GM18511 (cell line): ENCODE measurements around the gene CNNM4.

Source experiments
- ATAC-seq: cut with Tn5 transposase; IDR thresholded peaks from one replicate; pipeline ENCODE4 v1.9.1; 2021; ENCODE audit warnings: mild to moderate bottlenecking, moderate library complexity; ENCODE audit not compliant: unreplicated experiment

The CNNM4 gene

DNA sequence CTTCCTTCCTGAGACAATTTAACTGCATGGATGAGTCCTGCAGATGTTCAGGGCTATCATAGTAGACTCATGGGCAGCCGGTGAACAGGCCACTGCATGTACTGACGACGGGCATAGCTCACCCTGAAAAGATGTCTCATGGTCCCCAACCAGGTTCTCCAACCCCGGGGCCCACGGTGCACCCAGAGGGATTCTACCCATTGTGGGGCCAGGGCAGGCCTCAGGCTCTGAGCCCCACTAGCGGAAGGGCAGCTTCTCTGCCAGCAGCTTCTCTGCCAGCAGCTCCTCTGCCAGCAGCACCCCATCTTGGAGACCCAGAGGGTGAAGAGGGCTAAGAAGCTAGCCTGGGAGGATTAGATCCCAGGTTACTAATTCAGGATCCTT is 3.2 kb upstream of the CNNM4 start:
- no peak for ATAC-seq

GRCh38 chr2:96758987-96759386 is 1.7 kb upstream of the CNNM4 start:
- no peak for ATAC-seq

- ATAC-seq = no peak
Observed at GRCh38 chr2:96759548-96759947, 1.2 kb upstream of the CNNM4 start.

DNA sequence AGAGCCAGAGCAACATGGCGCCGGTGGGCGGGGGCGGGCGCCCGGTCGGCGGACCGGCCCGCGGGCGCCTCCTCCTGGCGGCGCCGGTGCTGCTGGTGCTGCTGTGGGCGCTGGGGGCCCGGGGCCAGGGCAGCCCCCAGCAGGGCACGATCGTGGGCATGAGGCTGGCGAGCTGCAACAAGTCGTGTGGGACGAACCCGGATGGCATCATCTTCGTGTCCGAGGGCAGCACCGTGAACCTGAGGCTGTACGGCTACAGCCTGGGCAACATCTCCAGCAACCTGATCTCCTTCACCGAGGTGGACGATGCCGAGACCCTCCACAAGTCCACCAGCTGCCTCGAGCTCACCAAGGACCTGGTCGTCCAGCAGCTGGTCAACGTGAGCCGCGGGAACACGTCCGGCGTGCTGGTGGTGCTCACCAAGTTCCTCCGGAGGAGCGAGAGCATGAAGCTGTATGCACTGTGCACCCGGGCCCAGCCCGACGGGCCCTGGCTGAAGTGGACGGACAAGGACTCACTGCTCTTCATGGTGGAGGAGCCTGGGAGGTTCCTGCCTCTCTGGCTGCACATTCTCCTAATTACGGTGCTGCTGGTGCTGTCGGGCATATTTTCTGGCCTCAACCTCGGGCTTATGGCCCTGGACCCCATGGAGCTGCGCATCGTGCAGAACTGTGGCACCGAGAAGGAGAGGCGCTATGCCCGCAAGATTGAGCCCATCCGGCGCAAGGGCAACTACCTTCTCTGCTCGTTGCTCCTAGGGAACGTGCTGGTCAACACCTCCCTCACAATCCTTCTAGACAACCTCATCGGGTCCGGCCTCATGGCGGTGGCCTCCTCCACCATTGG is 507 bp downstream of the CNNM4 start:
- peak; percentile 17 for ATAC-seq

GRCh38 chr2:96762529-96763311 is 2.0 kb downstream of the CNNM4 start:
- no peak for ATAC-seq

- no peak for ATAC-seq
Observed at GRCh38 chr2:96763511-96764252, 3.0 kb downstream of the CNNM4 start.

- ATAC-seq = no peak
Observed at GRCh38 chr2:96764253-96764637, 3.5 kb downstream of the CNNM4 start.

DNA sequence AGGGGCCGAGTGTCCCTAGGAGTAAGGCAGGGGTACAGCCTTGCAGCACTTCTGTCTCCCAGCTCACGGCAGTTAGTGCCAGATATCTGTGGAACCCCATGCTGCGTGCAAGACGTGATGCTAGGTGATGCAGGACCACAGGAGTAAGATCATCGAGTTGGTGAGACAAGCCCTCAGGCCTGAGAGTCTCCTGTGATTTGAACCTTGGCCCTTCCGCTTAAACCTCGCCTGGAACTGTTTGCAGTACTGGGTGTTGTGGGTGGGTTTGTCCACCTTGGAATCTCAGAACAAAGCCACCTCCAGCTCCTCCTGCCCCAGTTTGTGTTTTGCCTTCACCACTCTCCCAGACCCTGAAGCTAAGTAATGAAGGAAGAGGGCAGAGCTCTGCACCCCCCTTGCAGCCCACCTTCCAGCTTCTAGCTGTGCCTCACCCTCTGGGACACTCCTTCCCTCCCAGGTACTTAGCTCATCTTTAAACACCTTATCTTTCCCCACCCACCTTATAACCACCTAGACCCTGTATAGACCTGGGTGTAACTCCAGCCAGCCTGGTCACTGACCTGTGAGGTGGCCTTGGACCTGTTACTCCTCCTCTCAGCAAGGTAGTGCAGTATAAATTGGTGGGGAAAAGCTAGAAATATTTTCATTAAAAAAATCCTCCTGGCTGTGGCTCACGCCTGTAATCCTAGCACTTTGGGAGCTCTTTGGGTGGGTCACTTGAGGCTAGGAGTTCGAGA is 6.6 kb downstream of the CNNM4 start:
- no peak for ATAC-seq

- ATAC-seq = peak; percentile 58
Observed at GRCh38 chr2:96768083-96768561, 7.4 kb downstream of the CNNM4 start.

DNA sequence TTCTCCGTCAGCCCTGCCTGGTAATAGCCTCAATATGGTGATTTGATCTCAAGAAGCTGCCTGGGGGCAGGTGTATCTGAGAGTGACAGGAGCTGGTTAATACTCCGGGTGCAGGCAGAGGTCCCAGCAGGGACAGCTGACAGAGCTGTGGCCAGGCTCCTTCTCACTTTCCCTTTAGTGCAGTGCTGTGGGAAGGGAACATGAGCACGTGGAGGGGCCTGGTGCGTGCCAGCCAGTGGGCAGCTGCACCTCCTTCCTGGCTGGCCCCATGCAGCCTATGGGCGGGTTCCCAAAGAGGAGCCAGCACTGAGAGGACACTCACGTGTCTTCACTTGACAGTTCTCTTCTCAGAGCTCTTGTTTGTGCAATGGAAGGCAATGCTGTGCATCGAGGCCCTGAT is 9.1 kb downstream of the CNNM4 start:
- ATAC-seq = no peak

GRCh38 chr2:96770442-96771202 is 9.9 kb downstream of the CNNM4 start:
- no peak for ATAC-seq

GRCh38 chr2:96771796-96772618 is 11.3 kb downstream of the CNNM4 start:
- no peak for ATAC-seq

GRCh38 chr2:96772903-96773671 is 12.4 kb downstream of the CNNM4 start:
- peak; percentile 60 for ATAC-seq

DNA sequence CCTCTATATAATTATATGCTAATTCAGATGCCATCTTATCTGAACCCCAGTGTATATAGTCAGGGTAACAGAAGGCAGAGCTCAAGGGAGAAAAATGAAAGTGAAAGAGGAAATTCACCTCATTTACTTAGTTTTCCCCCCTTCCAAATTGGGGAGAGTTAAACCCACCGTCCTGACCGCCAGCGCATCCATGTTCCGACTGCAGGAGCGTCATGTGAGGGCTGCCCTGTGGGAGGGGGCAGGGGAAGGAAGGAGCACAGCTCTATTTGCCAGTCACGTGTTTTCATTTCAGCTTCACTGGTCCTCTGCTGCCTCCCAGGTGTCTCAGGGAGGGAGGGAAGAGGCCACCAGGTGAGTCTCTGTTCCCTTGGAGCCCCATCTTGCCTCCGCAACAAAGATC is 13.2 kb downstream of the CNNM4 start:
- ATAC-seq = peak; percentile 52

DNA sequence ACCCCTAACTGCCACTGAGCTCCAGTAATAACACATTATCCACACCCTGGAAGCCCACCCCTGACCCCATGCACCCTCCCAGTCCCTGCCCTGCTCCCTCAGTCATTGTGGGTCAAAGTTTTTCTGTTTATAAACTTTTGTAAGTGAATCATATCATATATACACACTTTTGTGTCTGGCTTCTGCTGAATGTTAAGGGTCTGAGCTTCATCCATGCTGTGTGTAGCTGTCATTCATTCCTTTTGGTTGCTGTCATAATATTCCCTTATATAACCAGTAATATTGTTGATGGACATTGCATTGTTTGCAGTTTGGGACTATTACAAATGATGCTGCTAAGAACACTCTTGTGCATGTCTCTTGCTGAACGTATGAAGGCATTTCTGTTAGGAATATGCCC is 14.5 kb downstream of the CNNM4 start:
- ATAC-seq = no peak

DNA sequence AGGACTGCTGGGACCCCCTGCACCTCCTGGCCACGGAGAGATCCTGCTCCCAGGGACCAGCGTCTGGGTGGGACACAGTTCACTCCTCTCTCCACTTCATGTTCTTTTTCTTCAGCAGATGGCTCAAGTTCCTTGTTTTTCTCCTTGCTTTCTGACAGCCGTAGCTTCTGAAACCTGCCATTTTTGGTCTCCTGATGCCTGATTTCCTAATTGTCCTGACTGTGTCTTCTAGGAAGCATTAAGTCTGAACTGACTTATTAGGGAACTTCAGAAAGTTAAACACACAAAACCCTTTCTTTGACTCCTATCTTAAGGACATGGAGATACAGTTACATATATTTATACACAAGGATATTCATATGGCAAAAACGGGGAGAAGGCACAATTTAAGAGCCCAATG is 22.7 kb downstream of the CNNM4 start:
- no peak for ATAC-seq

- no peak for ATAC-seq
Observed at GRCh38 chr2:96787411-96787810, 26.7 kb downstream of the CNNM4 start.
